SKM-1 (cell line): ENCODE data around the gene DOCK1.
A peak's percentile ranks its signal among the peaks of the same experiment; 100 is the strongest.

Experiments
- DNase-seq: peaks from one replicate; lab custom pipeline; 2025; ENCODE audit not compliant: unreplicated experiment; lab: John Stamatoyannopoulos, UW

Gene DOCK1

GRCh38 chr10:127071126-127071525 is 165.9 kb downstream of the DOCK1 start:
- DNase-seq: no peak

- no peak for DNase-seq
Observed at GRCh38 chr10:127073666-127074065, 168.4 kb downstream of the DOCK1 start.

- DNase-seq: no peak
Observed at GRCh38 chr10:127079392-127079791, 174.2 kb downstream of the DOCK1 start.

- no peak for DNase-seq
Observed at GRCh38 chr10:127080317-127080716, 175.1 kb downstream of the DOCK1 start.

- peak; percentile 2 for DNase-seq
Observed at GRCh38 chr10:127081851-127082345, 176.7 kb downstream of the DOCK1 start.

GRCh38 chr10:127082651-127083050 is 177.4 kb downstream of the DOCK1 start:
- DNase-seq: no peak

GRCh38 chr10:127085957-127086356 is 180.7 kb downstream of the DOCK1 start:
- DNase-seq: no peak

GRCh38 chr10:127088908-127089307 is 183.7 kb downstream of the DOCK1 start:
- DNase-seq: no peak

- DNase-seq: no peak
Observed at GRCh38 chr10:127089446-127089845, 184.2 kb downstream of the DOCK1 start.

GRCh38 chr10:127090138-127090537 is 184.9 kb downstream of the DOCK1 start:
- no peak for DNase-seq

GRCh38 chr10:127091354-127091753 is 186.1 kb downstream of the DOCK1 start:
- no peak for DNase-seq

- DNase-seq: no peak
Observed at GRCh38 chr10:127092916-127093315, 187.7 kb downstream of the DOCK1 start.

- DNase-seq: no peak
Observed at GRCh38 chr10:127094984-127095383, 189.8 kb downstream of the DOCK1 start.

GRCh38 chr10:127100983-127101615 is 195.9 kb downstream of the DOCK1 start:
- DNase-seq: no peak

GRCh38 chr10:127102176-127102575 is 196.9 kb downstream of the DOCK1 start:
- no peak for DNase-seq

- no peak for DNase-seq
Observed at GRCh38 chr10:127115100-127115499, 209.9 kb downstream of the DOCK1 start.

- DNase-seq: no peak
Observed at GRCh38 chr10:127117125-127117524, 211.9 kb downstream of the DOCK1 start.

- DNase-seq: no peak
Observed at GRCh38 chr10:127118034-127118433, 212.8 kb downstream of the DOCK1 start.

GRCh38 chr10:127119936-127120335 is 214.7 kb downstream of the DOCK1 start:
- DNase-seq: no peak

- no peak for DNase-seq
Observed at GRCh38 chr10:127122831-127123230, 217.6 kb downstream of the DOCK1 start.

GRCh38 chr10:127123626-127124025 is 218.4 kb downstream of the DOCK1 start:
- no peak for DNase-seq

GRCh38 chr10:127125331-127125730 is 220.1 kb downstream of the DOCK1 start:
- DNase-seq: no peak

- DNase-seq: no peak
Observed at GRCh38 chr10:127127822-127128221, 222.6 kb downstream of the DOCK1 start.
